HG02840 (cell line): ENCODE data around the gene TRPV4.

Source experiments
- ATAC-seq: cut with Tn5 transposase; IDR thresholded peaks from one replicate; pipeline ENCODE4 v1.9.1; 2021; ENCODE audit warnings: mild to moderate bottlenecking, moderate library complexity, moderate number of reproducible peaks; ENCODE audit not compliant: unreplicated experiment, low FRiP score

The TRPV4 gene

GRCh38 chr12:109810954-109811623 is 22.1 kb downstream of the TRPV4 start:
- no peak for ATAC-seq

GRCh38 chr12:109808876-109809646 is 24.1 kb downstream of the TRPV4 start:
- no peak for ATAC-seq

GRCh38 chr12:109807954-109808643 is 25.1 kb downstream of the TRPV4 start:
- ATAC-seq = no peak

- ATAC-seq = no peak
Observed at GRCh38 chr12:109804820-109805761, 28.1 kb downstream of the TRPV4 start.

GRCh38 chr12:109803678-109804077 is 29.5 kb downstream of the TRPV4 start:
- ATAC-seq = no peak

GRCh38 chr12:109802828-109803227 is 30.4 kb downstream of the TRPV4 start:
- no peak for ATAC-seq

GRCh38 chr12:109800536-109800935 is 32.7 kb downstream of the TRPV4 start:
- no peak for ATAC-seq

GRCh38 chr12:109798691-109799090 is 34.5 kb downstream of the TRPV4 start:
- no peak for ATAC-seq

- ATAC-seq = no peak
Observed at GRCh38 chr12:109797905-109798669, 35.1 kb downstream of the TRPV4 start.

GRCh38 chr12:109796057-109796456 is 37.1 kb downstream of the TRPV4 start:
- no peak for ATAC-seq

- no peak for ATAC-seq
Observed at GRCh38 chr12:109795023-109795422, 38.2 kb downstream of the TRPV4 start.

GRCh38 chr12:109793826-109794501 is 39.2 kb downstream of the TRPV4 start:
- ATAC-seq = no peak

GRCh38 chr12:109793411-109793810 is 39.8 kb downstream of the TRPV4 start:
- ATAC-seq = no peak

GRCh38 chr12:109792992-109793391 is 40.2 kb downstream of the TRPV4 start:
- ATAC-seq = no peak

GRCh38 chr12:109789526-109790048 is 43.6 kb downstream of the TRPV4 start:
- ATAC-seq = no peak

GRCh38 chr12:109786799-109787198 is 46.4 kb downstream of the TRPV4 start:
- ATAC-seq = no peak

GRCh38 chr12:109785854-109786253 is 47.3 kb downstream of the TRPV4 start:
- ATAC-seq = no peak

GRCh38 chr12:109783965-109784244 is 49.3 kb downstream of the TRPV4 start:
- ATAC-seq = no peak
